Right atrium auricular region (tissue), 2 donors: Measurements from ENCODE around the gene GOLM1. TPM values are rescaled to one million over a fixed set of nuclear protein-coding genes. Genes with fewer than 3 reads are reported as not detected.

Experiments
- DNase-seq: peaks from one replicate; pipeline ENCODE4 v3.0.0-alpha.2; 2019; ENCODE audit warnings: low spot score
- H3K27ac ChIP-seq, 2 donors: fragments of 200-600 bp; sonication (generic); 1 replicate in 1 of 2; 2 replicates in 1 of 2; pipeline ENCODE4 v1.5.1; 2016 to 2019
- H3K27me3 ChIP-seq, 2 donors: fragments of 200-600 bp; sonication (generic); one replicate each; pipeline versions ENCODE4 v1.5.1 to v1.6.0; 2017 to 2019
- H3K36me3 ChIP-seq: fragments of 200-600 bp; sonication (generic); one replicate; pipeline ENCODE4 v1.5.1; 2016
- H3K4me1 ChIP-seq, 2 donors: fragments of 200-600 bp; sonication (generic); one replicate each; pipeline versions ENCODE4 v1.5.1 to v1.6.0; 2017 to 2019
- H3K4me3 ChIP-seq, 2 donors: fragments of 200-600 bp; sonication (generic); 1 replicate in 1 of 2; 2 replicates in 1 of 2; pipeline ENCODE4 v1.5.1; 2017 to 2019; ENCODE audit warnings: mild to moderate bottlenecking in 1 of 2, moderate library complexity in 1 of 2
- H3K9me3 ChIP-seq, 2 donors: fragments of 200-600 bp; sonication (generic); one replicate each; pipeline ENCODE4 v1.5.1; 2019
- CTCF ChIP-seq, 2 donors: fragments of 200-600 bp; sonication (generic); IDR thresholded peaks; one replicate each; pipeline ENCODE4 v1.5.1; 2019; ENCODE audit warnings: antibody characterized with exemption in 2 of 2
- total RNA-seq, 2 donors: library from RNA; depleted of rRNA; stranded (reverse); fragments of >200 nt; gene quantifications; one replicate each; pipeline ENCODE4 v1.1.0, GENCODE V29; 2016

Gene GOLM1
- total RNA-seq, 2 donors from 2014 or later: 4.9 to 12.4 TPM

DNA sequence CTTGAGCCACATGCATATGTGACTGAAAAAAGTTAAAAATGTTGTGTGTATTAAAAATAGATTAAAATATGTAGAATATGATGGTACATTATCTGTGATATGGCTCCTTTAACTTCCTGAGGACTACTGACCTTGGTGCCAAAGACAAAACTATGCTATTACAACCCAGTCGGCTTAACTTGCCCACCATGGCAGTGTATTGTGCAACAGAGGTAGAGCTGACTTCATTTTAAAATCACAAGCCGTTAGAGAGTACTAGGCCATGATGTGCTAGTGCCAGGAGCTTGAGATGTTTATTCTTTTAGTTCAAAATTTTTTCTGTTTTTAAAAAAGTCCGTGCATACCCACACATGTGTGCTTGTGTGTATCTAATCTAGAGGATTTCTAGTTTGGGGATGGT lies 112.1 kb downstream of the GOLM1 start:
- Histone ChIP-seq H3K27me3 (no peaks in the 10 kb centered on the region), H3K27ac (no peak overlapping the region), H3K36me3 (no peaks in the 10 kb centered on the region), H3K4me1 (no peaks in the 10 kb centered on the region), H3K4me3 (no peak overlapping the region), H3K9me3 (no peaks in the 10 kb centered on the region)
- TF ChIP-seq CTCF (IDR thresholded peaks at IDR 0.05): no peak
- no peak for DNase-seq

DNA sequence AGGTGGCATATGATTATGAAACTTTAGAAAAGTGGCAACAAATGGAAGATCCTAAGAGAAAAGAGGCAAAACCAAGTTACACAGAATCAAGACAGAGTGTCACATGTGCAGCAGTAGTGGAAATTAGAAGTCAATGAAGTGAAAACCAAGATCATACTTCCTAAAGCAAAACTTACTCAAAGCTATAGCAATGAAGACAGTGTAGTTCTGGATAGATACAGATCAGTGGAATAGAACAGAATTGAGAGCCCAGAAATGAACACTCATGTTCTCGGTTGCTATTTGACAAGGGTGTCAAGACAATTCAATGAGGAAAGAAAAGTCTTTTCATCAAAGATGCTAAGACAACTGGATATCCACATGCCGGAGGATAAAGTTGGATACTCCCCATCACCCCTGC lies 114.9 kb downstream of the GOLM1 start:
- Histone ChIP-seq H3K27me3 (no peaks in the 10 kb centered on the region), H3K9me3 (no peaks in the 10 kb centered on the region), H3K36me3 (peaks cover 15% of the 10 kb centered on the region), H3K27ac (no peak overlapping the region), H3K4me1 (no peaks in the 10 kb centered on the region), H3K4me3 (no peak overlapping the region)
- no peak for TF ChIP-seq CTCF (IDR thresholded peaks at IDR 0.05)
- DNase-seq: no peak

- no peak overlapping the region for H3K4me3 ChIP-seq
- no peaks in the 10 kb centered on the region for H3K27me3 ChIP-seq
- TF ChIP-seq CTCF (IDR thresholded peaks at IDR 0.05): no peak
- no peak for DNase-seq
- H3K9me3 ChIP-seq: no peaks in the 10 kb centered on the region
- H3K4me1 ChIP-seq: no peaks in the 10 kb centered on the region
- H3K36me3 ChIP-seq: peaks cover 41% of the 10 kb centered on the region
- no peak overlapping the region for H3K27ac ChIP-seq
Observed at GRCh38 chr9:85981369-85981768, 118.0 kb downstream of the GOLM1 start.

DNA sequence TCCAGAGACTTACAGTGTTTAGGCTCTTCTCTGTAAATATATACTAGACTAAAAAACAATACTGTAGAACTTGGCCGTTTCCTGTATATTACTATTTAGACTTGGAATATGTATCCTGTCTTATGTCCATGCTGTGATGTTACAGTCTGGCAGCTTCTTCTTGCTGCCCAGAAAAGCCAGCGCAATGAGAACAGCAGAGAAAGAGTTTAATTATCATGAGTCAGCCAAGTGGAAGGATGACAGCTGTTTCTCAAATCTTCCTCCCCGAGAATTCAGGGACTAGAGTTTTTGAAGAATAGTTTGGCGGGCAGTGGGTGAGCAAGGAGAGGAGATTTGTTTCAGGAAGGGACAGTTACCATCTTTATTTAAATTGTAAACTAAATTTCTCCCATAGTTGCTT lies 120.9 kb downstream of the GOLM1 start:
- H3K4me1 ChIP-seq: no peaks in the 10 kb centered on the region
- no peak for DNase-seq
- no peak for TF ChIP-seq CTCF (IDR thresholded peaks at IDR 0.05)
- no peaks in the 10 kb centered on the region for H3K9me3 ChIP-seq
- peaks cover 41% of the 10 kb centered on the region for H3K36me3 ChIP-seq
- no peaks in the 10 kb centered on the region for H3K27me3 ChIP-seq
- no peak overlapping the region for H3K27ac ChIP-seq
- no peak overlapping the region for H3K4me3 ChIP-seq

Other genes starting within 250 kb of the GOLM1 start
- gene NAA35, start 158.4 kb downstream of the GOLM1 start, total RNA-seq: 10 to 100 TPM; 12.1 to 12.4 TPM
- under 1 TPM in 1 of 2 donors, not detected in 1; 0.28 TPM for gene C9orf153, start 160.1 kb upstream of the GOLM1 start, total RNA-seq
- gene ISCA1, start 183.0 kb upstream of the GOLM1 start, total RNA-seq: 10 to 100 TPM; 54.8 to 99.9 TPM